Peyer's patch (tissue), 4 donors: ENCODE measurements around the gene DAO. TPM values are rescaled to one million over a fixed set of nuclear protein-coding genes. Genes with fewer than 3 reads are reported as not detected.
"Not testable (repeated sequence)": the region's sequence is repeated elsewhere in the genome, so short reads cannot be mapped to it uniquely, and the experiment has no call there.

Experiments
- DNase-seq, 3 donors: peaks; one replicate each; pipeline ENCODE4 v3.0.0-alpha.2; 2017 to 2019
- H3K27ac ChIP-seq, 4 donors: fragments of 200-600 bp; sonication (generic); one replicate each; pipeline ENCODE4 v1.5.1; 2016 to 2019
- H3K27me3 ChIP-seq, 2 donors: fragments of 200-600 bp; sonication (generic); one replicate each; pipeline ENCODE4 v1.5.1; 2019
- H3K36me3 ChIP-seq, 3 donors: fragments of 200-600 bp; sonication (generic); one replicate each; pipeline ENCODE4 v1.5.1; 2016 to 2019
- H3K4me1 ChIP-seq, 4 donors: fragments of 200-600 bp; sonication (generic); one replicate each; pipeline ENCODE4 v1.5.1; 2016 to 2019
- H3K4me3 ChIP-seq, 4 donors: fragments of 200-600 bp; sonication (generic); 1 replicate in 3 of 4; 2 replicates in 1 of 4; pipeline ENCODE4 v1.5.1; 2016 to 2019; ENCODE audit warnings: mild to moderate bottlenecking in 1 of 4
- H3K9me3 ChIP-seq, 4 donors: fragments of 200-600 bp; sonication (generic); one replicate each; pipeline ENCODE4 v1.5.1; 2016 to 2019; ENCODE audit warnings: mild to moderate bottlenecking in 1 of 4
- CTCF ChIP-seq, 6 experiments: fragments of 450-650 bp in 4 of 6; fragments of 200-600 bp in 2 of 6; sonication (generic) in 1 of 6; IDR thresholded peaks; one replicate each; pipeline ENCODE4 v1.5.1; 2017 to 2019; ENCODE audit warnings: antibody characterized with exemption in 6 of 6, mild to moderate bottlenecking in 3 of 6, moderate library complexity in 1 of 6
- POLR2A ChIP-seq, 2 donors: fragments of 450-650 bp; IDR thresholded peaks; one replicate each; pipeline ENCODE4 v1.5.1; 2017; ENCODE audit warnings: antibody characterized with exemption in 2 of 2, mild to moderate bottlenecking in 2 of 2, moderate library complexity in 2 of 2
- total RNA-seq, 4 donors: library from RNA; depleted of rRNA; stranded (reverse); fragments of >200 nt; gene quantifications; one replicate each; pipeline ENCODE4 v1.1.0, GENCODE V29; 2016

The DAO gene
- total RNA-seq, 4 donors from 2014 or later = 1.2 TPM; not detected in 3

GRCh38 chr12:108860443-108860842, 19.4 kb upstream of the DAO start:
- TF ChIP-seq POLR2A (IDR thresholded peaks at IDR 0.05) (no peak), CTCF (IDR thresholded peaks at IDR 0.05) (no peak)
- Histone ChIP-seq H3K4me1 (peaks cover 0 to 21% (median 5%) of the 10 kb centered on the region in 4 donors), H3K9me3 (no peaks in the 10 kb centered on the region), H3K36me3 (no peaks in the 10 kb centered on the region), H3K4me3 (no peak overlapping the region), H3K27me3 (no peaks in the 10 kb centered on the region), H3K27ac (no peak overlapping the region)
- no peak for DNase-seq

- DNase-seq = peak in 2 of 3 donors; percentile 60 to 66
- H3K9me3 ChIP-seq = no peaks in the 10 kb centered on the region
- TF ChIP-seq CTCF (IDR thresholded peaks at IDR 0.05) = no peak
- no peak for TF ChIP-seq POLR2A (IDR thresholded peaks at IDR 0.05)
- peaks cover 0 to 12% (median 4%) of the 10 kb centered on the region in 4 donors for H3K4me1 ChIP-seq
- H3K4me3 ChIP-seq = no peak overlapping the region
- H3K36me3 ChIP-seq = no peaks in the 10 kb centered on the region
- no peaks in the 10 kb centered on the region for H3K27me3 ChIP-seq
- peak overlapping the region in 1 of 4 donors; percentile 1 for H3K27ac ChIP-seq
Observed at GRCh38 chr12:108861878-108862587, 17.9 kb upstream of the DAO start.

- H3K27ac ChIP-seq = no peak overlapping the region
- TF ChIP-seq POLR2A (IDR thresholded peaks at IDR 0.05) (no peak), CTCF (IDR thresholded peaks at IDR 0.05) (no peak)
Observed at GRCh38 chr12:108862588-108862959, 17.3 kb upstream of the DAO start.

GRCh38 chr12:108865169-108865568, 14.7 kb upstream of the DAO start:
- no peak for TF ChIP-seq POLR2A (IDR thresholded peaks at IDR 0.05)
- TF ChIP-seq CTCF (IDR thresholded peaks at IDR 0.05) = no peak
- no peaks in the 10 kb centered on the region for H3K9me3 ChIP-seq
- H3K4me1 ChIP-seq = peaks cover 0 to 3% (median 0%) of the 10 kb centered on the region in 4 donors
- H3K27me3 ChIP-seq = no peaks in the 10 kb centered on the region
- H3K4me3 ChIP-seq = no peak overlapping the region
- DNase-seq = no peak
- H3K27ac ChIP-seq = no peak overlapping the region
- no peaks in the 10 kb centered on the region for H3K36me3 ChIP-seq

More at GRCh38 chr12:108862588-108862959, 17.3 kb upstream of the DAO start:
- no peak for DNase-seq
- Histone ChIP-seq H3K9me3 (no peaks in the 10 kb centered on the region), H3K4me1 (peaks cover 0 to 12% (median 4%) of the 10 kb centered on the region in 4 donors), H3K27me3 (no peaks in the 10 kb centered on the region), H3K36me3 (no peaks in the 10 kb centered on the region), H3K4me3 (no peak overlapping the region)

- not testable (repeated sequence) for H3K9me3 ChIP-seq, H3K4me3 ChIP-seq, H3K36me3 ChIP-seq, H3K4me1 ChIP-seq, DNase-seq, H3K27ac ChIP-seq, H3K27me3 ChIP-seq
Observed at GRCh38 chr12:108866083-108866482, 13.8 kb upstream of the DAO start.

DNA sequence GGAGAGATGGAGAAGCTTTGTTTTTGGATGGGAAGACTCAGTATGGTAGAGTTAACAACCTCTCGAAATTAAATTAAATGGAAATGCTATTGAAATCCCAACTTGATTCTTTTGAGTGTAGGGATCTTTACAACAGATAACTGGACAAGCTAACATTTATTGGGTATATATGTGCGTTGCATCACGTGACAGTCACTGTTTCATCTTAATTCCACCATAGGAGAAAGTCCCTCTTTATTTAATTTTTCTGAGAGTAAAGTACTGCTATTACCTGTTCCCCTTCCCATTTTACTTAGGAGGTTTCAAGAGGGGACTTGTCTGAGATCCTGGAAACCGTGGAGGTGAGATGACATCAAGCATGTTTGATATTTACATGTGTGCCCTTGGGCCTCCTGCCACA, 11.1 kb upstream of the DAO start:
- Histone ChIP-seq H3K36me3 (no peaks in the 10 kb centered on the region), H3K27me3 (no peaks in the 10 kb centered on the region), H3K9me3 (no peaks in the 10 kb centered on the region), H3K27ac (no peak overlapping the region), H3K4me1 (no peaks in the 10 kb centered on the region), H3K4me3 (no peak overlapping the region)
- no peak for DNase-seq
- TF ChIP-seq CTCF (IDR thresholded peaks at IDR 0.05) (no peak), POLR2A (IDR thresholded peaks at IDR 0.05) (no peak)
